Gastroesophageal sphincter (tissue), 4 donors: ENCODE data around the gene LARGE1. TPM values are rescaled to one million over a fixed set of nuclear protein-coding genes. Genes with fewer than 3 reads are reported as not detected.

Experiments
- ATAC-seq: fragments of 150-250 bp; one replicate; pipeline ENCODE4 v1.9.1; 2016; ENCODE audit warnings: mild to moderate bottlenecking, moderate library complexity
- H3K27ac ChIP-seq, 4 donors: fragments of 200-600 bp; sonication (generic) in 3 of 4; 1 replicate in 3 of 4; 2 replicates in 1 of 4; pipeline ENCODE4 v1.5.1; 2016 to 2019
- H3K27me3 ChIP-seq: fragments of 200-600 bp; sonication (generic); one replicate; pipeline ENCODE4 v1.5.1; 2019
- H3K36me3 ChIP-seq, 2 donors: fragments of 200-600 bp; sonication (generic); one replicate each; pipeline ENCODE4 v1.5.1; 2019; ENCODE audit warnings: control low read depth in 1 of 2
- H3K4me1 ChIP-seq, 3 donors: fragments of 200-600 bp; sonication (generic); 1 replicate in 2 of 3; 2 replicates in 1 of 3; pipeline ENCODE4 v1.5.1; 2016 to 2019; ENCODE audit warnings: control low read depth in 2 of 3
- H3K4me3 ChIP-seq, 2 donors: fragments of 200-600 bp; sonication (generic); one replicate each; pipeline ENCODE4 v1.5.1; 2019; ENCODE audit warnings: mild to moderate bottlenecking in 1 of 2, moderate library complexity in 1 of 2
- H3K9me3 ChIP-seq, 3 donors: fragments of 200-600 bp; sonication (generic); one replicate each; pipeline ENCODE4 v1.5.1; 2017 to 2019; ENCODE audit warnings: control low read depth in 2 of 3
- EP300 ChIP-seq: sonication (generic); formaldehyde crosslinking; IDR thresholded peaks from one replicate; pipeline ENCODE4 v1.6.1; 2017; ENCODE audit warnings: antibody characterized with exemption, mild to moderate bottlenecking
- POLR2A ChIP-seq, 2 donors: fragments of 450-650 bp; IDR thresholded peaks; one replicate each; pipeline ENCODE4 v1.6.1; 2017; ENCODE audit warnings: antibody characterized with exemption in 2 of 2, mild to moderate bottlenecking in 2 of 2, moderate library complexity in 1 of 2
- POLR2AphosphoS5 ChIP-seq: sonication (generic); formaldehyde crosslinking; IDR thresholded peaks from one replicate; pipeline ENCODE4 v1.6.1; 2017; ENCODE audit warnings: antibody characterized with exemption
- WGBS, 2 donors: methylation state at CpG; one replicate each; pipeline ENCODE4 v1.1.5; 2018; ENCODE audit warnings: low coverage in 1 of 2; 5-methylcytosine and 5-hydroxymethylcytosine counted together
- total RNA-seq, 4 donors: library from RNA; depleted of rRNA; stranded (reverse); fragments of >200 nt; gene quantifications; one replicate each; pipeline ENCODE4 v1.1.0, GENCODE V29; 2016
- TF ChIP-seq, protein P1 (sequence below), 4 experiments: fragments of 200-600 bp in 2 of 4; fragments of 450-650 bp in 2 of 4; sonication (generic) in 1 of 4; IDR thresholded peaks; one replicate each; pipeline ENCODE4 v1.5.1; 2017 to 2019; ENCODE audit warnings: antibody characterized with exemption in 4 of 4, mild to moderate bottlenecking in 2 of 4, moderate library complexity in 2 of 4

The LARGE1 gene
- total RNA-seq, 4 donors from 2014 or later = 23.0 to 67.8 (median 48.0) TPM

DNA sequence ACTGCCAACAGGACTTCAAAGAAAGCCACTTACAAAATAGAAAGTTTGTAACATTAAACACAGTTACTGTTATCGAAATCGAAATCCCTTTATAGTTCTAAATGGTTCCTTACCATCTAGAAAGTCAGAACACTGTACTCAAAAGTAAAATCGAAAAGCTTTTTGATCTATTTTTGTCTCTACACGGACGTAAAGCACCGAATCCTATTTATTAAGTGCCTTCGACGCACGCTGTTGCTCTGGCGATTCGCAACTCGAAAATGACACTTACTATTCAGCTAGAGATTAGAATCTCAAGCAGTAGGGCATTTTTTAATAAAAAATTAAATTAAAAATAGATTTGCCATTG is 78.3 kb downstream of the LARGE1 start:
- no peaks in the 10 kb centered on the region for H3K9me3 ChIP-seq
- 81 to 92% methylated on average over 12 of the region's 12 CpGs for WGBS, 2 donors
- no peak overlapping the region for H3K4me3 ChIP-seq
- no peak for ATAC-seq
- peaks cover 0 to 38% (median 0%) of the 10 kb centered on the region in 3 donors for H3K4me1 ChIP-seq
- H3K27me3 ChIP-seq = no peaks in the 10 kb centered on the region
- TF ChIP-seq, protein P1, sequence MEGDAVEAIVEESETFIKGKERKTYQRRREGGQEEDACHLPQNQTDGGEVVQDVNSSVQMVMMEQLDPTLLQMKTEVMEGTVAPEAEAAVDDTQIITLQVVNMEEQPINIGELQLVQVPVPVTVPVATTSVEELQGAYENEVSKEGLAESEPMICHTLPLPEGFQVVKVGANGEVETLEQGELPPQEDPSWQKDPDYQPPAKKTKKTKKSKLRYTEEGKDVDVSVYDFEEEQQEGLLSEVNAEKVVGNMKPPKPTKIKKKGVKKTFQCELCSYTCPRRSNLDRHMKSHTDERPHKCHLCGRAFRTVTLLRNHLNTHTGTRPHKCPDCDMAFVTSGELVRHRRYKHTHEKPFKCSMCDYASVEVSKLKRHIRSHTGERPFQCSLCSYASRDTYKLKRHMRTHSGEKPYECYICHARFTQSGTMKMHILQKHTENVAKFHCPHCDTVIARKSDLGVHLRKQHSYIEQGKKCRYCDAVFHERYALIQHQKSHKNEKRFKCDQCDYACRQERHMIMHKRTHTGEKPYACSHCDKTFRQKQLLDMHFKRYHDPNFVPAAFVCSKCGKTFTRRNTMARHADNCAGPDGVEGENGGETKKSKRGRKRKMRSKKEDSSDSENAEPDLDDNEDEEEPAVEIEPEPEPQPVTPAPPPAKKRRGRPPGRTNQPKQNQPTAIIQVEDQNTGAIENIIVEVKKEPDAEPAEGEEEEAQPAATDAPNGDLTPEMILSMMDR (IDR thresholded peaks at IDR 0.05) = no peak
- H3K27ac ChIP-seq = no peak overlapping the region
- H3K36me3 ChIP-seq = no peaks in the 10 kb centered on the region

DNA sequence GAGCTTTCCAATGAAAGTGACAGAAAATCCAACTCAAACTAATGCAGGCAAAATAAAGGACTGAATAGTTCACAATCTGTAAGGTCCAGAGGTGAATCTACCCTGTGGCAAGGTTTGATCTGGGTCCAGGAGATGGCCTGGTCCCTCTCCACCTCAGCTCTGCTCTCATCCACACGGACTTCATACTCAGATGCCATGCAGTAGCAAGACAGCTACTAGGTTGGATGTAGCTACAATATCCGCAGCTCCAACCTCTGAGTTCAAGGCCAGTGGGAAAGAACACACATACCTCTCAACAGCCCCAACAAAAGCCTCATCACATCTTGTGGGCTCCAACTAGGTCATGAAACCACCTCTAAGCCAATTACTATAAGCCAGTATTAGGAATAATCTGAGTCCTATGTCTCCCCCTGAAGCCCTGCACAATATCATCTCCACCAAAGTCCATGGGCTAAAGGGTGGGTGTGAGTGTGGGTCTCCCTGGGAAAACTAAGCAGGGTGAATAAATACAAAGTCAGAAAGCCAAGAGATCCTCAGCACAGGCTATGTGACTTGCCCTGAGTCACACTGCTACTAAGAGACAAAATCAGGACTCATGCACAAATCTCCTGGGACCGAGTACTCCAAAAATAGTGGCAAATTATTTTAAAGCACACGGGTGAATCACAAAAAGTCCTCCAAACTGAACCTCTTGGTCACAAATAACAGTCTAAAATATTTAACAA is 78.8 kb downstream of the LARGE1 start:
- 55 to 86% methylated on average over 1 to 3 of the region's 4 CpGs for WGBS, 2 donors
- peaks cover 0 to 39% (median 0%) of the 10 kb centered on the region in 3 donors for H3K4me1 ChIP-seq
- H3K27ac ChIP-seq = peak overlapping the region in 2 of 4 donors; percentile 23 to 38
- H3K4me3 ChIP-seq = no peak overlapping the region
- ATAC-seq = no peak
- no peaks in the 10 kb centered on the region for H3K27me3 ChIP-seq
- TF ChIP-seq POLR2AphosphoS5 (no peak), POLR2A (IDR thresholded peaks at IDR 0.05) (no peak), EP300 (no peak)
- TF ChIP-seq, protein P1 (IDR thresholded peaks at IDR 0.05) = no peak
- no peaks in the 10 kb centered on the region for H3K36me3 ChIP-seq
- no peaks in the 10 kb centered on the region for H3K9me3 ChIP-seq

DNA sequence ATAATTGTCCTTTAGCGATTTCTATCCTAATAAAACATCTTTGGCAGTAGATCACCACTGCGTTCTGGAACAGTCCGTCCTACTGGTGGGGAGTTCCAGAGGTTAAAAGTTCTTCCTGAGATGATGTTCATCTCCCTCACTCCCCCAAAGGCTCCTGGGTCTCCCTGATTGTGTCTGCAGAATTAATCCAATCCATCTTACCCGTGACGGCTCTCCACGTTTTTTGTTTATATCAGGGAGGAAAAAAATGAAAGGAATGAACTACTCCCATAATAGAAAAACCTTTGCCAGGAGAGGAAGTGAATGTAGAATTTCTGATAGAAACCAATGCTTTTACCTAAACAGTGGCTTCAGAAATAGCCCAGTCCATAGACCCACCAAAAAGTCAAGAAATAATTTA is 81.6 kb downstream of the LARGE1 start:
- Histone ChIP-seq H3K27me3 (no peaks in the 10 kb centered on the region), H3K4me1 (peaks cover 5 to 55% (median 7%) of the 10 kb centered on the region in 3 donors), H3K9me3 (no peaks in the 10 kb centered on the region), H3K4me3 (no peak overlapping the region), H3K27ac (no peak overlapping the region), H3K36me3 (no peaks in the 10 kb centered on the region)
- TF ChIP-seq EP300 (no peak), POLR2A (IDR thresholded peaks at IDR 0.05) (no peak), POLR2AphosphoS5 (no peak)
- TF ChIP-seq, protein P1 (IDR thresholded peaks at IDR 0.05) = no peak
- ATAC-seq = no peak
- 32 to 43% methylated on average over 6 of the region's 6 CpGs for WGBS, 2 donors

DNA sequence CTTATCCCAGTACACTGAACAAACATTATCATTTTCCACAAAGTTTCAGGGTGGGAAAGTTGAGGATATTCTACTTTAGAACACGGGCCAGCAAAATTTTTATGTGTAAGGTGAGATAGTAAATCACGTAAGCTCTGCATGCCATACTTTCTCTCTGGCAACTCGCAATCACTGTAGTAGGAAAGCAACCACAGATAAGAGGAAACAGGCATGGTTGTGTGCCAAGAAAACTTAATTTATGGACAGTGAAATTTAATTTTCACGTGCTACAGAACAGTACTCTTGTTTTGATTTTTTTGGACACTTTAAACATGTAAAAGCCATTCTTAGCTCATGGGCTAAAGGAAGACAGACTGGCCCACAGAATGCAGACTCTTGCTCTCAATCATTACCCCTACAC is 82.5 kb downstream of the LARGE1 start:
- TF ChIP-seq, protein P1 (IDR thresholded peaks at IDR 0.05) = no peak
- TF ChIP-seq EP300 (no peak), POLR2AphosphoS5 (no peak), POLR2A (IDR thresholded peaks at IDR 0.05) (no peak)
- no peak overlapping the region for H3K4me3 ChIP-seq
- peaks cover 5 to 58% (median 7%) of the 10 kb centered on the region in 3 donors for H3K4me1 ChIP-seq
- H3K27ac ChIP-seq = no peak overlapping the region
- no peaks in the 10 kb centered on the region for H3K9me3 ChIP-seq
- H3K27me3 ChIP-seq = no peaks in the 10 kb centered on the region
- no peak for ATAC-seq
- WGBS, 2 donors = 57 to 77% methylated on average over 3 to 4 of the region's 4 CpGs
- H3K36me3 ChIP-seq = no peaks in the 10 kb centered on the region

DNA sequence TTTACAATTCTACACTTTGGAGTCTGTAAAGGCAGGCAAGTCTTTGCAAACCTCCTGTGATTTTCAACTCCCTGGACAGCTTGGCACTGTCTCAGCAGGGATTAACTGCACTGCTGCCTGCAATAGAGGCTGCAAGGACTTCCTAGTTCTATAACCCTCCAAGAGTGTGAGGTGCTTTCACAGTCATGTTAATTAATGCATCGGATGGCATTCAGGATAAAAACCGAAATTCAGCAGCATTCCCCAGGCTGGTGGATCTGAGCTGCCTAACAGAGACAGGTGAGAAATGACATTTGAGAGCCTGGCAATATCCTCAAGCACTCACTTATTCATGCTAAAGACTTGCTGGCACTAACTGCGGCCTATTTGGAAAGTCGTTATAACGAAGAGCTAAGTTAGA is 85.0 kb downstream of the LARGE1 start:
- H3K4me1 ChIP-seq = peaks cover 5 to 64% (median 10%) of the 10 kb centered on the region in 3 donors
- 55% methylated on average over 5 of the region's 5 CpGs; no CpG with 5 or more reads in 1 of the 2 donors for WGBS, 2 donors
- TF ChIP-seq, protein P1 (IDR thresholded peaks at IDR 0.05) = no peak
- TF ChIP-seq EP300 (no peak), POLR2A (IDR thresholded peaks at IDR 0.05) (no peak), POLR2AphosphoS5 (no peak)
- H3K9me3 ChIP-seq = no peaks in the 10 kb centered on the region
- H3K27ac ChIP-seq = peak overlapping the region in 2 of 4 donors; percentile 7 to 24
- no peak overlapping the region for H3K4me3 ChIP-seq
- no peaks in the 10 kb centered on the region for H3K36me3 ChIP-seq
- H3K27me3 ChIP-seq = no peaks in the 10 kb centered on the region
- no peak for ATAC-seq
